Natural killer cell treated with Interleukin-12 subunit alpha and Interleukin-12 subunit beta and Interleukin-15 and Interleukin-18, amount 100 ng/mL, for 72 hours (primary cell): ENCODE results near the gene CHST11. TPM values are rescaled to one million over a fixed set of nuclear protein-coding genes. Genes with fewer than 3 reads are reported as not detected.
A peak's percentile ranks its signal among the peaks of the same experiment; 100 is the strongest.

Experiments used
- ATAC-seq, 2 donors: fragments of 150-1000 bp; cut with Tn5 transposase in 1 of 2; sonication (Bioruptor Pico), chemical (Tn5 transposase) in 1 of 2; 2 replicates each; pipeline ENCODE4 v1.10.0; 2021
- DNase-seq: peaks from one replicate; pipeline ENCODE4 v3.0.0; 2022; ENCODE audit warnings: low spot score
- H3K27ac Mint-ChIP-seq, 2 donors: 1 replicate in 1 of 2; 2 replicates in 1 of 2; pipeline ENCODE4 v1.8.0; 2022; ENCODE audit warnings: mixed read lengths in 2 of 2, mild to moderate bottlenecking in 1 of 2, moderate library complexity in 1 of 2
- H3K27me3 Mint-ChIP-seq, 2 donors: 1 replicate in 1 of 2; 2 replicates in 1 of 2; pipeline ENCODE4 v1.8.0; 2022; ENCODE audit warnings: mixed read lengths in 2 of 2
- H3K36me3 Mint-ChIP-seq: one replicate; pipeline ENCODE4 v1.8.0; 2022; ENCODE audit warnings: mixed read lengths
- H3K4me1 Mint-ChIP-seq, 2 donors: 1 replicate in 1 of 2; 2 replicates in 1 of 2; pipeline ENCODE4 v1.8.0; 2022; ENCODE audit warnings: low read depth in 2 of 2, mixed read lengths in 2 of 2, mild to moderate bottlenecking in 1 of 2
- H3K4me3 Mint-ChIP-seq: one replicate; pipeline ENCODE4 v1.8.0; 2022; ENCODE audit warnings: mixed read lengths
- H3K9me3 Mint-ChIP-seq: 2 replicates; pipeline ENCODE4 v1.8.0; 2022; ENCODE audit warnings: mixed read lengths
- total RNA-seq, 2 donors: library from RNA; stranded (reverse); gene quantifications; one replicate each; pipeline ENCODE4 v1.2.3, GENCODE V29; 2022

The CHST11 gene
- total RNA-seq, 2 donors from 2014 or later, result 195 to 374 TPM

- Mint-ChIP-seq H3K36me3 (peaks cover 12% of the 10 kb centered on the region), H3K27me3 (no peaks in the 10 kb centered on the region), H3K27ac (peak overlapping the region; percentile 86 to 96), H3K4me3 (peak overlapping the region; percentile 99), H3K4me1 (peaks cover 30 to 40% of the 10 kb centered on the region in 2 donors), H3K9me3 (no peaks in the 10 kb centered on the region)
- peak in 1 of 2 donors; percentile 28 for ATAC-seq
- no peak for DNase-seq
Observed at GRCh38 chr12:104457746-104458693, 1.3 kb downstream of the CHST11 start.

- peak overlapping the region; percentile 99 for H3K4me3 Mint-ChIP-seq
- H3K9me3 Mint-ChIP-seq, result no peaks in the 10 kb centered on the region
- DNase-seq (no peak), ATAC-seq (peak in 1 of 2 donors; percentile 10)
- no peaks in the 10 kb centered on the region for H3K27me3 Mint-ChIP-seq
- peak overlapping the region; percentile 86 to 96 for H3K27ac Mint-ChIP-seq
- H3K36me3 Mint-ChIP-seq, result peaks cover 18% of the 10 kb centered on the region
- H3K4me1 Mint-ChIP-seq, result peaks cover 38 to 49% of the 10 kb centered on the region in 2 donors
Observed at GRCh38 chr12:104458694-104459367, 2.1 kb downstream of the CHST11 start.

GRCh38 chr12:104459368-104459909 is 2.7 kb downstream of the CHST11 start:
- Mint-ChIP-seq H3K36me3 (peaks cover 19% of the 10 kb centered on the region), H3K4me3 (peak overlapping the region; percentile 99), H3K27ac (peak overlapping the region; percentile 86 to 96), H3K27me3 (no peaks in the 10 kb centered on the region), H3K4me1 (peaks cover 44 to 54% of the 10 kb centered on the region in 2 donors), H3K9me3 (no peaks in the 10 kb centered on the region)
- DNase-seq (no peak), ATAC-seq (no peak)

- DNase-seq, result no peak
- Mint-ChIP-seq H3K27me3 (no peaks in the 10 kb centered on the region), H3K9me3 (no peaks in the 10 kb centered on the region), H3K4me1 (peaks cover 50 to 61% of the 10 kb centered on the region in 2 donors), H3K27ac (peak overlapping the region; percentile 86 to 96), H3K36me3 (peaks cover 19% of the 10 kb centered on the region), H3K4me3 (peak overlapping the region; percentile 99)
- no peak for ATAC-seq
Observed at GRCh38 chr12:104460041-104460719, 3.4 kb downstream of the CHST11 start.

GRCh38 chr12:104460973-104461698 is 4.4 kb downstream of the CHST11 start:
- Mint-ChIP-seq H3K27ac (peak overlapping the region; percentile 86 to 96), H3K4me1 (peaks cover 49 to 65% of the 10 kb centered on the region in 2 donors), H3K9me3 (no peaks in the 10 kb centered on the region), H3K27me3 (no peaks in the 10 kb centered on the region), H3K36me3 (peaks cover 19% of the 10 kb centered on the region), H3K4me3 (peak overlapping the region; percentile 99)
- ATAC-seq (no peak), DNase-seq (no peak)

GRCh38 chr12:104462325-104462724 is 5.6 kb downstream of the CHST11 start:
- no peak for ATAC-seq
- H3K36me3 Mint-ChIP-seq, result peaks cover 18% of the 10 kb centered on the region
- peak overlapping the region; percentile 99 for H3K4me3 Mint-ChIP-seq
- no peaks in the 10 kb centered on the region for H3K27me3 Mint-ChIP-seq
- H3K4me1 Mint-ChIP-seq, result peaks cover 55 to 71% of the 10 kb centered on the region in 2 donors
- no peak for DNase-seq
- H3K9me3 Mint-ChIP-seq, result no peaks in the 10 kb centered on the region
- H3K27ac Mint-ChIP-seq, result peak overlapping the region; percentile 86 to 90

GRCh38 chr12:104462931-104463339 is 6.2 kb downstream of the CHST11 start:
- H3K27me3 Mint-ChIP-seq, result no peaks in the 10 kb centered on the region
- peaks cover 61 to 77% of the 10 kb centered on the region in 2 donors for H3K4me1 Mint-ChIP-seq
- DNase-seq, result no peak
- peak; percentile 59 to 66 for ATAC-seq
- H3K4me3 Mint-ChIP-seq, result peak overlapping the region; percentile 99
- H3K9me3 Mint-ChIP-seq, result peaks cover 3% of the 10 kb centered on the region
- H3K27ac Mint-ChIP-seq, result peak overlapping the region; percentile 86 to 90
- peaks cover 19% of the 10 kb centered on the region for H3K36me3 Mint-ChIP-seq

- DNase-seq (no peak), ATAC-seq (peak; percentile 1 to 18)
- peaks cover 64 to 81% of the 10 kb centered on the region in 2 donors for H3K4me1 Mint-ChIP-seq
- H3K27ac Mint-ChIP-seq, result peak overlapping the region; percentile 86 to 90
- H3K4me3 Mint-ChIP-seq, result peak overlapping the region; percentile 99
- peaks cover 21% of the 10 kb centered on the region for H3K36me3 Mint-ChIP-seq
- no peaks in the 10 kb centered on the region for H3K27me3 Mint-ChIP-seq
- H3K9me3 Mint-ChIP-seq, result peaks cover 3% of the 10 kb centered on the region
Observed at GRCh38 chr12:104463368-104463767, 6.6 kb downstream of the CHST11 start.

- peak overlapping the region; percentile 99 for H3K4me3 Mint-ChIP-seq
- DNase-seq (no peak), ATAC-seq (no peak)
- H3K27ac Mint-ChIP-seq, result peak overlapping the region; percentile 86 to 90
- H3K9me3 Mint-ChIP-seq, result peaks cover 6% of the 10 kb centered on the region
- no peaks in the 10 kb centered on the region for H3K27me3 Mint-ChIP-seq
- peaks cover 19% of the 10 kb centered on the region for H3K36me3 Mint-ChIP-seq
- peaks cover 77 to 90% of the 10 kb centered on the region in 2 donors for H3K4me1 Mint-ChIP-seq
Observed at GRCh38 chr12:104464899-104465298, 8.2 kb downstream of the CHST11 start.

- Mint-ChIP-seq H3K36me3 (peaks cover 35% of the 10 kb centered on the region), H3K9me3 (peaks cover 10% of the 10 kb centered on the region), H3K27me3 (no peaks in the 10 kb centered on the region), H3K27ac (peak overlapping the region; percentile 86 to 90), H3K4me1 (peaks cover 81 to 90% of the 10 kb centered on the region in 2 donors), H3K4me3 (peak overlapping the region; percentile 88)
- ATAC-seq (no peak), DNase-seq (no peak)
Observed at GRCh38 chr12:104466709-104467345, 10.1 kb downstream of the CHST11 start.

GRCh38 chr12:104467346-104467837 is 10.6 kb downstream of the CHST11 start:
- peaks cover 10% of the 10 kb centered on the region for H3K9me3 Mint-ChIP-seq
- H3K27ac Mint-ChIP-seq, result peak overlapping the region; percentile 86 to 90
- H3K36me3 Mint-ChIP-seq, result peaks cover 35% of the 10 kb centered on the region
- peak overlapping the region; percentile 88 for H3K4me3 Mint-ChIP-seq
- peaks cover 83 to 92% of the 10 kb centered on the region in 2 donors for H3K4me1 Mint-ChIP-seq
- peak; percentile 65 to 73 for ATAC-seq
- DNase-seq, result no peak
- no peaks in the 10 kb centered on the region for H3K27me3 Mint-ChIP-seq

GRCh38 chr12:104468371-104468770 is 11.6 kb downstream of the CHST11 start:
- no peak for ATAC-seq
- peaks cover 10% of the 10 kb centered on the region for H3K9me3 Mint-ChIP-seq
- H3K4me1 Mint-ChIP-seq, result peaks cover 83 to 92% of the 10 kb centered on the region in 2 donors
- DNase-seq, result no peak
- H3K36me3 Mint-ChIP-seq, result peaks cover 33% of the 10 kb centered on the region
- peak overlapping the region; percentile 86 to 90 for H3K27ac Mint-ChIP-seq
- H3K27me3 Mint-ChIP-seq, result no peaks in the 10 kb centered on the region
- H3K4me3 Mint-ChIP-seq, result peak overlapping the region; percentile 88
